H1 (cell line): ENCODE measurements around the gene PRICKLE3. TPM values are rescaled to one million over a fixed set of nuclear protein-coding genes. Genes with fewer than 3 reads are reported as not detected.

ENCODE experiments used
- CTCF ChIA-PET: fragments of 300-600 bp; sonication (Branson Sonifier 250); formaldehyde crosslinking; loops from one replicate; lab custom pipeline; 2021; ENCODE audit not compliant: partially characterized antibody; lab: Charles Lee
- POLR2A ChIA-PET: fragments of 300-600 bp; sonication (Branson Sonifier 250); formaldehyde crosslinking; loops from one replicate; lab custom pipeline; 2021; ENCODE audit warnings: inconsistent platforms; ENCODE audit not compliant: partially characterized antibody; lab: Charles Lee
- DNase-seq, 2 experiments: peaks; one replicate each; pipeline versions ENCODE4 v3.0.0 to v3.0.0-alpha.2; 2010 to 2022; ENCODE audit warnings: low spot score in 2 of 2, low read depth in 1 of 2, mixed read lengths in 1 of 2
- FAIRE-seq: peaks from 2 replicates; lab custom pipeline; 2011; peaks lifted over from hg19 to GRCh38; lab: Jason Lieb, UNC
- H2AFZ ChIP-seq: 2 replicates; pipeline ENCODE4 v1.8.1; 2012; ENCODE audit warnings: low read length, inconsistent platforms
- H2AK5ac ChIP-seq: 2 replicates; pipeline ENCODE4 v1.6.1; 2013; ENCODE audit warnings: low read depth, low read length
- H2BK120ac ChIP-seq: replicated peaks from 2 replicates; pipeline ENCODE3; 2013; ENCODE audit warnings: low read depth, low read length, inconsistent platforms
- H2BK12ac ChIP-seq: 2 replicates; pipeline ENCODE4 v1.6.1; 2013; ENCODE audit warnings: low read depth, low read length
- H2BK15ac ChIP-seq: 2 replicates; pipeline ENCODE4 v1.6.1; 2013; ENCODE audit warnings: low read length
- H2BK20ac ChIP-seq: 2 replicates; pipeline ENCODE4 v1.6.1; 2013; ENCODE audit warnings: low read length
- H2BK5ac ChIP-seq: 2 replicates; pipeline ENCODE4 v1.6.1; 2013; ENCODE audit warnings: low read depth, low read length
- H3K14ac ChIP-seq: 2 replicates; pipeline ENCODE4 v1.6.1; 2013; ENCODE audit warnings: inconsistent platforms; ENCODE audit not compliant: insufficient read length
- H3K18ac ChIP-seq: 2 replicates; pipeline ENCODE4 v1.6.1; 2013; ENCODE audit warnings: low read length; ENCODE audit errors: extremely low read depth
- H3K23ac ChIP-seq: 2 replicates; pipeline ENCODE4 v1.6.1; 2013; ENCODE audit warnings: inconsistent platforms; ENCODE audit not compliant: insufficient read length
- H3K23me2 ChIP-seq: 2 replicates; pipeline ENCODE4 v1.6.1; 2013; ENCODE audit warnings: low read depth, low read length
- H3K27ac ChIP-seq: 2 replicates; pipeline ENCODE4 v1.6.1; 2011; ENCODE audit warnings: low read depth, low read length, inconsistent platforms
- H3K27me3 ChIP-seq, 4 experiments: replicated peaks in 1 of 4; 1 replicate in 1 of 4; 2 replicates in 3 of 4; pipeline versions ENCODE4 v1.6.1 to v1.8.1; 2011 to 2013; ENCODE audit warnings: low read length in 3 of 4, mild to moderate bottlenecking in 3 of 4, inconsistent platforms in 2 of 4, mixed read lengths in 2 of 4, moderate library complexity in 1 of 4; ENCODE audit not compliant: control insufficient read depth in 3 of 4, insufficient read depth in 3 of 4; ENCODE audit errors: extremely low read depth in 1 of 4
- H3K36me3 ChIP-seq, 4 experiments: 2 replicates each; pipeline versions ENCODE4 v1.6.1 to v1.8.1; 2011 to 2013; ENCODE audit warnings: mild to moderate bottlenecking in 4 of 4, low read length in 3 of 4, moderate library complexity in 2 of 4, control low read depth in 1 of 4, inconsistent platforms in 1 of 4; ENCODE audit not compliant: insufficient read depth in 4 of 4, control insufficient read depth in 2 of 4
- H3K4ac ChIP-seq: replicated peaks from 2 replicates; pipeline ENCODE3; 2013; ENCODE audit warnings: low read length, low read depth, mixed read lengths, inconsistent platforms; ENCODE audit not compliant: insufficient read length
- H3K4me1 ChIP-seq, 4 experiments: replicated peaks in 1 of 4; 1 replicate in 1 of 4; 2 replicates in 3 of 4; pipeline versions ENCODE4 v1.6.1 to v1.8.1; 2011 to 2013; ENCODE audit warnings: low read length in 3 of 4, inconsistent platforms in 2 of 4, mixed read lengths in 1 of 4; ENCODE audit not compliant: insufficient read depth in 4 of 4, control insufficient read depth in 3 of 4
- H3K4me2 ChIP-seq, 2 experiments: 2 replicates each; pipeline versions ENCODE4 v1.6.1 to v1.8.1; 2011 to 2013; ENCODE audit warnings: low read depth in 2 of 2, low read length in 2 of 2, control low read depth in 1 of 2, inconsistent platforms in 1 of 2, mild to moderate bottlenecking in 1 of 2; ENCODE audit not compliant: insufficient read depth in 1 of 2
- H3K4me3 ChIP-seq, 4 experiments: fragments of 200-600, 300-600 bp in 1 of 4; sonication (generic), shearing (Covaris generic), sonication (Bioruptor Twin) in 1 of 4; 2 replicates each; pipeline versions ENCODE4 v1.5.1 to v1.8.1; 2011 to 2016; ENCODE audit warnings: low read length in 4 of 4, low read depth in 3 of 4, control low read depth in 2 of 4, inconsistent platforms in 2 of 4, mild to moderate bottlenecking in 2 of 4, mixed read lengths in 1 of 4, moderate library complexity in 1 of 4; ENCODE audit not compliant: insufficient read depth in 2 of 4; ENCODE audit errors: extremely low read depth in 1 of 4
- H3K56ac ChIP-seq: replicated peaks from 2 replicates; pipeline ENCODE3; 2013; ENCODE audit warnings: low read depth, mild to moderate bottlenecking, mixed read lengths, low read length, inconsistent platforms; ENCODE audit not compliant: insufficient read length
- H3K79me1 ChIP-seq: 2 replicates; pipeline ENCODE4 v1.6.1; 2013; ENCODE audit warnings: low read depth, low read length, control low read depth
- H3K79me2 ChIP-seq, 2 experiments: 2 replicates each; pipeline versions ENCODE4 v1.6.1 to v1.8.1; 2012 to 2013; ENCODE audit warnings: low read length in 2 of 2, mild to moderate bottlenecking in 2 of 2, inconsistent platforms in 1 of 2; ENCODE audit not compliant: insufficient read depth in 2 of 2, control insufficient read depth in 1 of 2
- H3K9ac ChIP-seq, 4 experiments: replicated peaks in 1 of 4; 1 replicate in 1 of 4; 2 replicates in 3 of 4; pipeline versions ENCODE4 v1.6.1 to v1.8.1; 2011 to 2013; ENCODE audit warnings: low read depth in 3 of 4, low read length in 3 of 4, control low read depth in 2 of 4, mild to moderate bottlenecking in 2 of 4, moderate library complexity in 2 of 4, inconsistent platforms in 1 of 4; ENCODE audit errors: extremely low read depth in 1 of 4
- H3K9me3 ChIP-seq, 2 experiments: 2 replicates each; pipeline versions ENCODE4 v1.6.1 to v1.8.1; 2012 to 2013; ENCODE audit warnings: mild to moderate bottlenecking in 2 of 2, moderate library complexity in 2 of 2, control low read depth in 1 of 2, inconsistent platforms in 1 of 2, low read depth in 1 of 2, low read length in 1 of 2, mixed read lengths in 1 of 2; ENCODE audit not compliant: insufficient read depth in 2 of 2
- H4K20me1 ChIP-seq, 2 experiments: replicated peaks in 1 of 2; 2 replicates each; pipeline versions ENCODE3 to v1.8.1; 2011 to 2013; ENCODE audit warnings: inconsistent platforms in 2 of 2, low read length in 2 of 2, mild to moderate bottlenecking in 1 of 2; ENCODE audit not compliant: insufficient read depth in 2 of 2, control insufficient read depth in 1 of 2
- H4K5ac ChIP-seq: 2 replicates; pipeline ENCODE4 v1.6.1; 2013; ENCODE audit warnings: low read length, low read depth, mixed read lengths, inconsistent platforms; ENCODE audit not compliant: insufficient read length
- H4K8ac ChIP-seq: 2 replicates; pipeline ENCODE4 v1.8.0; 2013; ENCODE audit warnings: mild to moderate bottlenecking, moderate library complexity, low read length, inconsistent platforms; ENCODE audit not compliant: insufficient read depth; ENCODE audit errors: extremely low read depth
- H4K91ac ChIP-seq: replicated peaks from 2 replicates; pipeline ENCODE3; 2013; ENCODE audit warnings: low read length, mixed read lengths, inconsistent platforms; ENCODE audit not compliant: insufficient read length
- ATF2 ChIP-seq: IDR thresholded peaks from 2 replicates; pipeline ENCODE4 v1.6.1; 2012; ENCODE audit warnings: low read length, inconsistent platforms
- BRCA1 ChIP-seq: IDR thresholded peaks from 2 replicates; pipeline ENCODE4 v1.6.1; 2012; ENCODE audit warnings: low read depth, low read length, improper control_type of control experiment
- CREB1 ChIP-seq: IDR thresholded peaks from 2 replicates; pipeline ENCODE4 v1.6.1; 2012; ENCODE audit warnings: inconsistent platforms
- FOSL1 ChIP-seq: IDR thresholded peaks from 2 replicates; pipeline ENCODE4 v1.6.1; 2011; ENCODE audit warnings: mild to moderate bottlenecking, low read depth, low read length, moderate library complexity; ENCODE audit not compliant: insufficient read depth
- GABPA ChIP-seq: IDR thresholded peaks from 2 replicates; pipeline ENCODE4 v1.6.1; 2011; ENCODE audit warnings: mild to moderate bottlenecking, low read length, moderate library complexity, borderline replicate concordance; ENCODE audit not compliant: insufficient read depth
- HDAC6 ChIP-seq: IDR thresholded peaks from one replicate; pipeline ENCODE4 v1.7.1; 2012; ENCODE audit warnings: low read depth, mild to moderate bottlenecking, inconsistent platforms, low read length, moderate library complexity
- KDM1A ChIP-seq: fragments of 200-600, 300-600 bp; sonication (generic); IDR thresholded peaks from 2 replicates; pipeline ENCODE4 v1.7.1; 2016; ENCODE audit warnings: mild to moderate bottlenecking, low read length, borderline replicate concordance
- NRF1 ChIP-seq: IDR thresholded peaks from 2 replicates; pipeline ENCODE4 v1.6.1; 2011; ENCODE audit warnings: mild to moderate bottlenecking, low read depth, low read length, improper control_type of control experiment
- PHF8 ChIP-seq: fragments of 200-600 bp; sonication (generic); conservative IDR thresholded peaks from 2 replicates; pipeline ENCODE4 v1.7.1; 2012; ENCODE audit warnings: low read depth, mild to moderate bottlenecking, inconsistent platforms, low read length, moderate library complexity
- POLR2AphosphoS5 ChIP-seq: IDR thresholded peaks from 2 replicates; pipeline ENCODE4 v1.6.1; 2011; ENCODE audit warnings: low read depth, low read length
- SIN3A ChIP-seq, 2 experiments: IDR thresholded peaks in 1 of 2; conservative IDR thresholded peaks in 1 of 2; 2 replicates each; pipeline ENCODE4 v1.6.1; 2011 to 2012; ENCODE audit warnings: low read length in 2 of 2, improper control_type of control experiment in 1 of 2, low read depth in 1 of 2, mild to moderate bottlenecking in 1 of 2
- SRF ChIP-seq: IDR thresholded peaks from 2 replicates; pipeline ENCODE4 v1.6.1; 2011; ENCODE audit warnings: mild to moderate bottlenecking, low read depth, low read length, moderate library complexity
- whole genome bisulfite sequencing, 2 experiments: shearing (Covaris generic) in 1 of 2; methylation state at CpG; one replicate each; pipeline versions ENCODE4 v1.1.6 to v1.1.7; 2013 to 2015; ENCODE audit warnings: low lambda C conversion rate in 2 of 2, mixed read lengths in 2 of 2, inconsistent platforms in 1 of 2, low coverage in 1 of 2, missing lambda C conversion rate in 1 of 2; ENCODE audit not compliant: insufficient replicate concordance in 2 of 2, insufficient coverage in 1 of 2, insufficient read length in 1 of 2; ENCODE audit errors: extremely low coverage in 1 of 2, missing lambda C conversion rate in 1 of 2; 5-methylcytosine and 5-hydroxymethylcytosine counted together
- polyA plus RNA-seq, 7 experiments: library from polyadenylated mRNA; depleted of rRNA in 3 of 7; stranded (reverse) in 5 of 7; unstranded in 2 of 7; fragments of >200 nt in 5 of 7; fragments of 200-250 nt in 2 of 7; gene quantifications; 1 replicate in 5 of 7; 2 replicates in 1 of 7; 4 replicates in 1 of 7; pipeline versions ENCODE4 v1.2.1 to v1.2.3, GENCODE V29; 2011 to 2013; ENCODE audit warnings: missing spikeins in 2 of 7, mixed read lengths in 2 of 7
- total RNA-seq: library from RNA; stranded (reverse); fragmentation: NEBNext Ultra II Directional; extraction: Animal tissue kit (Norgen Biotek cat#: 25700); gene quantifications from 2 replicates; pipeline ENCODE4 v1.2.1, GENCODE V29; 2021

Gene PRICKLE3
- total and polyA plus RNA-seq, 2 of the 8 experiments (the other 6 are each of a cell fraction or from before 2014, with no cell fraction given): 9.1 to 10.6 TPM

GRCh38 chrX:49187028-49187394, 838 bp upstream of the PRICKLE3 start:
- no peak overlapping the region for H4K91ac ChIP-seq
- peak overlapping the region; percentile 68 to 74 for H3K4me2 ChIP-seq
- H3K9ac ChIP-seq: no peak overlapping the region
- FAIRE-seq: no peak
- H3K27me3 ChIP-seq: no peaks in the 10 kb centered on the region
- no peak overlapping the region for H3K56ac ChIP-seq
- peak in 1 of 2 experiments; percentile 48 for DNase-seq
- H3K18ac ChIP-seq: no peak overlapping the region; the same call in 1 of the 2 replicates
- 6% methylated on average over 3 of the region's 15 CpGs; no CpG with 5 or more reads in 1 of the 2 experiments for WGBS, 2 experiments
- H3K9me3 ChIP-seq: no peaks in the 10 kb centered on the region
- H3K23me2 ChIP-seq: peaks cover 7% of the 10 kb centered on the region; the same call in 1 of the 2 replicates
- peak overlapping the region in 3 of 4 experiments; percentile 56 to 75 (median 70); a peak in 5 of 8 replicates for H3K4me3 ChIP-seq
- no peak overlapping the region for H3K23ac ChIP-seq
- H2BK20ac ChIP-seq: no peak overlapping the region
- peaks cover 0 to 6% (median 5%) of the 10 kb centered on the region in 4 experiments; a peak in 3 of 7 replicates for H3K4me1 ChIP-seq
- peaks cover 0 to 2% of the 10 kb centered on the region in 2 experiments for H4K20me1 ChIP-seq
- H2AK5ac ChIP-seq: no peak overlapping the region
- no peak overlapping the region for H2AFZ ChIP-seq
- peaks cover 0 to 5% (median 2%) of the 10 kb centered on the region in 4 experiments; a peak in 3 of 8 replicates for H3K36me3 ChIP-seq
- CTCF ChIA-PET: interaction anchor here (0.7 kb wide), 1 partner anchor 64 kb away, joined by 3 read pairs; no protein-coding TSS in a partner anchor
- H3K14ac ChIP-seq: no peak overlapping the region
- H3K27ac ChIP-seq: no peak overlapping the region
- no peak overlapping the region for H2BK5ac ChIP-seq
- POLR2A ChIA-PET: interaction anchor here (0.6 kb wide), 1 partner anchor 275 kb away, joined by 3 read pairs; no protein-coding TSS in a partner anchor
- no peak overlapping the region for H2BK12ac ChIP-seq
- no peak overlapping the region for H4K5ac ChIP-seq
- no peak overlapping the region for H4K8ac ChIP-seq
- H2BK15ac ChIP-seq: no peak overlapping the region
- H2BK120ac ChIP-seq: no peak overlapping the region
- H3K4ac ChIP-seq: no peak overlapping the region
- H3K79me2 ChIP-seq: no peaks in the 10 kb centered on the region
- no peaks in the 10 kb centered on the region for H3K79me1 ChIP-seq
- no peak for TF ChIP-seq NRF1
- TF ChIP-seq KDM1A: no peak
- TF ChIP-seq CREB1: no peak
- no peak for TF ChIP-seq POLR2AphosphoS5
- no peak for TF ChIP-seq BRCA1
- TF ChIP-seq HDAC6: no peak
- TF ChIP-seq SRF: no peak
- TF ChIP-seq ATF2: no peak
- TF ChIP-seq GABPA: no peak
- no peak for TF ChIP-seq SIN3A (conservative IDR thresholded peaks at IDR 0.05 in 1 of 2, IDR thresholded peaks at IDR 0.05 in 1 of 2; ENCODE audit: low read depth in 1 of 2, low read length in 2 of 2)
- TF ChIP-seq FOSL1: no peak
- TF ChIP-seq PHF8: no peak
